GM19035 (cell line): ENCODE data around the gene CACNB3.

Source experiments
- ATAC-seq: cut with Tn5 transposase; IDR thresholded peaks from one replicate; pipeline ENCODE4 v1.9.1; 2021; ENCODE audit not compliant: unreplicated experiment

CACNB3 gene

GRCh38 chr12:48788524-48788853, 29.8 kb upstream of the CACNB3 start:
- ATAC-seq, result no peak

- no peak for ATAC-seq
These were observed 29.2 kb upstream of the CACNB3 start, which contains the start of gene ADCY6 for GRCh38 chr12:48788854-48789775. ADCY6 (minus strand) TSS chr12:48789089; CDS start chr12:48783434, 5,655 bp downstream.

- no peak for ATAC-seq
These were observed 28.4 kb upstream of the CACNB3 start for GRCh38 chr12:48789858-48790326.

GRCh38 chr12:48793696-48794095, 24.6 kb upstream of the CACNB3 start:
- no peak for ATAC-seq

GRCh38 chr12:48794870-48795269, 23.4 kb upstream of the CACNB3 start:
- no peak for ATAC-seq

- no peak for ATAC-seq
These were observed 22.5 kb upstream of the CACNB3 start for GRCh38 chr12:48795550-48796455.

- ATAC-seq, result no peak
These were observed 21.3 kb upstream of the CACNB3 start for GRCh38 chr12:48796976-48797375.

GRCh38 chr12:48800457-48800856, 17.8 kb upstream of the CACNB3 start:
- ATAC-seq, result no peak

- no peak for ATAC-seq
These were observed 17.3 kb upstream of the CACNB3 start for GRCh38 chr12:48800971-48801370.

- ATAC-seq, result no peak
These were observed 14.6 kb upstream of the CACNB3 start for GRCh38 chr12:48803675-48804074.

GRCh38 chr12:48807981-48808380, 10.3 kb upstream of the CACNB3 start:
- no peak for ATAC-seq

GRCh38 chr12:48810903-48811431, 7.3 kb upstream of the CACNB3 start:
- no peak for ATAC-seq

- ATAC-seq, result no peak
These were observed 6.7 kb upstream of the CACNB3 start for GRCh38 chr12:48811437-48812090.

GRCh38 chr12:48812389-48812788, 5.9 kb upstream of the CACNB3 start:
- no peak for ATAC-seq

GRCh38 chr12:48813465-48814261, 4.6 kb upstream of the CACNB3 start:
- ATAC-seq, result no peak

GRCh38 chr12:48814262-48815125, 3.8 kb upstream of the CACNB3 start:
- ATAC-seq, result peak; percentile 84

- ATAC-seq, result peak; percentile 33
These were observed 2.9 kb upstream of the CACNB3 start for GRCh38 chr12:48815126-48816110.
